ENCODE data around the gene THAP7.
"Not testable (repeated sequence)": the region's sequence is repeated elsewhere in the genome, so short reads cannot be mapped to it uniquely, and the experiment has no call there.

GRCh38 chr22:21039158-21039557 is 37.2 kb upstream of the THAP7 start:
- TF ChIP-seq CTCF (conservative IDR thresholded peaks at IDR 0.05; ENCODE audit: low read depth in 2 of 2); EZH2phosphoT487 (IDR thresholded peaks at IDR 0.05; ENCODE audit: unreplicated experiment); JUNB (IDR thresholded peaks at IDR 0.05; ENCODE audit: unreplicated experiment): not testable (repeated sequence)
